GM10266 (cell line): Measurements from ENCODE around the gene MAPKAPK2.

Source experiments
- DNase-seq: peaks from one replicate; pipeline ENCODE4 v3.0.0; 2012; ENCODE audit errors: extremely low spot score
- TF ChIP-seq, protein P1 (sequence below): IDR thresholded peaks from 2 replicates; pipeline ENCODE4 v1.5.1; 2012; ENCODE audit warnings: mild to moderate bottlenecking, low read depth; ENCODE audit not compliant: control insufficient read depth, insufficient read depth; ENCODE audit errors: missing control alignments

The MAPKAPK2 gene

DNA sequence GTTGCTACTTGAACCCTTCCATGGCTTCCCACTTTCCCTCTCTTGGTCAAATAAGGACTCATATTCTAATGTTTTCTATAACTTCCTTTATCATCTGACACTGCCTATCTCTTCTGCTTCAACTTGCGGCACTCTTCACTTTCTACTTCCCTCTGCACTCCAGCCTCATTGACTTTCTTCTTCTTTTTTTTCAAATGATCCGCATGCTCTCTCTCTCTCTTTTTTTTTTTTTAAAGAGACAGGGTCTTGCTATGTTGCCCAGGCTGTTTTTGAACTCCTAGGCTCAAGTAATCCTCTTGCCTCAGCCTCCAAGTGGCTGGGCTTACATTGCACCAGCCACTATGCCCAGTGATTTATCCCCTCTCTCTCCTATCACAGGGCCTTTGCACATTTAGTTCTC lies 94.9 kb downstream of the MAPKAPK2 start:
- no peak for DNase-seq
- TF ChIP-seq, protein P1, sequence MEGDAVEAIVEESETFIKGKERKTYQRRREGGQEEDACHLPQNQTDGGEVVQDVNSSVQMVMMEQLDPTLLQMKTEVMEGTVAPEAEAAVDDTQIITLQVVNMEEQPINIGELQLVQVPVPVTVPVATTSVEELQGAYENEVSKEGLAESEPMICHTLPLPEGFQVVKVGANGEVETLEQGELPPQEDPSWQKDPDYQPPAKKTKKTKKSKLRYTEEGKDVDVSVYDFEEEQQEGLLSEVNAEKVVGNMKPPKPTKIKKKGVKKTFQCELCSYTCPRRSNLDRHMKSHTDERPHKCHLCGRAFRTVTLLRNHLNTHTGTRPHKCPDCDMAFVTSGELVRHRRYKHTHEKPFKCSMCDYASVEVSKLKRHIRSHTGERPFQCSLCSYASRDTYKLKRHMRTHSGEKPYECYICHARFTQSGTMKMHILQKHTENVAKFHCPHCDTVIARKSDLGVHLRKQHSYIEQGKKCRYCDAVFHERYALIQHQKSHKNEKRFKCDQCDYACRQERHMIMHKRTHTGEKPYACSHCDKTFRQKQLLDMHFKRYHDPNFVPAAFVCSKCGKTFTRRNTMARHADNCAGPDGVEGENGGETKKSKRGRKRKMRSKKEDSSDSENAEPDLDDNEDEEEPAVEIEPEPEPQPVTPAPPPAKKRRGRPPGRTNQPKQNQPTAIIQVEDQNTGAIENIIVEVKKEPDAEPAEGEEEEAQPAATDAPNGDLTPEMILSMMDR, result no peak

DNA sequence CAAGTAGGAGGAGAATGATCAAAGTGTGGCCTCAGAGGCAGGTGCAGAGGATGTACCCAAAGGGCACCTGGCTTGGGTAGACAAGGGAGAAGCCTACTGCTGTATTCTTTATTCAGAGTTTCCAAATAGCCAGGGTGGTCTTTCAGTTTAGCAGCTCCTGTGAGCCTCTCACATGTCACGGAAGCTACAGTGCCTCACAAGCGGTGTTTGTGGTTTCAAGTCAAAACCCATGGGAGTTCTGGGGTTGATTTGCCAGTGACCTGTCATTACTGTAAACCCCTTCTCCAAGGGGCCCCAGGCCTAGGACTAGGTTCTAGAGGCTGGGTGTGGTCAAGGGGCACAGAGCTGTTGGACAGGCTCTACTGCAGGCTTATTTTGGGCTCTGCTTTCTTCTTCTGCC lies 97.7 kb downstream of the MAPKAPK2 start:
- no peak for DNase-seq
- TF ChIP-seq, protein P1, result no peak

DNA sequence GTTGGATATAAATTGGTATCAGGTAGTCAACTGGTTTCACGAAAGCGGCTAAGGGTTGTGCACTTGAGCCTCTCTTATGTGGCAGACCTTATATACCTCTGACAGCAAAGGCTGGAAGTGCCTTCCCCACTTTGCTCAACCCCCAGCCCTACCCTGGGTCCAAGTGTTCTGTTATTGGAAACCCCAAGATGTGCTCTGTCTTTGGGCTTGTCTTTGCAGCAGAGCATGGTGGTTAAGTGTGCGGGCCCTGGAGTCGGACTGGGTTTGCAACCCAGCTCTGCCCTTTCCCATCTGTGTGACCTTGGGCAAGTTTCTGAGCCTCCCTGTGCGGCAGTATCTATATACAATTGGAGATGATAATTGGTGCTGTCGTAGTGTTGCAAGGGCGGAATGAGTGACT lies 98.8 kb downstream of the MAPKAPK2 start:
- DNase-seq, result no peak
- TF ChIP-seq, protein P1, result no peak
